NB4 (cell line): Measurements from ENCODE around the gene DMRTA1.

ENCODE experiments used
- DNase-seq: peaks from one replicate; pipeline ENCODE4 v3.0.0; 2010; ENCODE audit warnings: low read depth
- H3K4me3 ChIP-seq: one replicate; pipeline ENCODE4 v1.5.1; 2011; ENCODE audit warnings: mild to moderate bottlenecking, low read depth, low read length, moderate library complexity
- MYC ChIP-seq: IDR thresholded peaks from 2 replicates; pipeline ENCODE4 v1.6.1; 2011; ENCODE audit warnings: low read depth, low read length
- POLR2A ChIP-seq: IDR thresholded peaks from 2 replicates; pipeline ENCODE4 v1.6.1; 2011; ENCODE audit warnings: mild to moderate bottlenecking; ENCODE audit not compliant: insufficient read length; ENCODE audit errors: extremely low read depth
- TF ChIP-seq, protein P1 (sequence below): IDR thresholded peaks from 2 replicates; pipeline ENCODE4 v1.6.1; 2011; ENCODE audit warnings: low read depth, low read length
- TF ChIP-seq, protein P2 (sequence below): IDR thresholded peaks from one replicate; pipeline ENCODE4 v1.5.1; 2012; ENCODE audit warnings: low read depth, low read length

DMRTA1 gene

DNA sequence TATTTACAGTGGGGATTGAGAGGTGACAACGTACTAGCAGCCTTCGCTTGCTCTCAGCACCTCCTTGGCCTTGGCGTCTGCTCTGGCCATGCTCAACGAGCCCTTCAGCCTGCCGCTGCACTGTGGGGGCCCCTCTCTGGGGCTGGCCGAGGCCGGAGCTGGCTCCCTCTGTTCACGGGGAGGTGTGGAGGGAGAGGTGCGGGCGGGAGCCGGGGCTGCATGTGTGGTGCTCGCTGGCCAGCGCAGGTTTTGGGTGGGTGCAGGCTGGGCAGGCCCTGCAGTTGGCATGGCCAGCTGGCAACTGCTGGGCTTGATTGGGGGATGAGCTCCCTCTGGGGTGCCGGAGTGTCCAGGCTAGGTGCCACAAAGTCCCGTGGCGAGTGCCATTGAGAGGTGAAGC lies 5.8 kb upstream of the DMRTA1 start:
- DNase-seq = no peak

DNA sequence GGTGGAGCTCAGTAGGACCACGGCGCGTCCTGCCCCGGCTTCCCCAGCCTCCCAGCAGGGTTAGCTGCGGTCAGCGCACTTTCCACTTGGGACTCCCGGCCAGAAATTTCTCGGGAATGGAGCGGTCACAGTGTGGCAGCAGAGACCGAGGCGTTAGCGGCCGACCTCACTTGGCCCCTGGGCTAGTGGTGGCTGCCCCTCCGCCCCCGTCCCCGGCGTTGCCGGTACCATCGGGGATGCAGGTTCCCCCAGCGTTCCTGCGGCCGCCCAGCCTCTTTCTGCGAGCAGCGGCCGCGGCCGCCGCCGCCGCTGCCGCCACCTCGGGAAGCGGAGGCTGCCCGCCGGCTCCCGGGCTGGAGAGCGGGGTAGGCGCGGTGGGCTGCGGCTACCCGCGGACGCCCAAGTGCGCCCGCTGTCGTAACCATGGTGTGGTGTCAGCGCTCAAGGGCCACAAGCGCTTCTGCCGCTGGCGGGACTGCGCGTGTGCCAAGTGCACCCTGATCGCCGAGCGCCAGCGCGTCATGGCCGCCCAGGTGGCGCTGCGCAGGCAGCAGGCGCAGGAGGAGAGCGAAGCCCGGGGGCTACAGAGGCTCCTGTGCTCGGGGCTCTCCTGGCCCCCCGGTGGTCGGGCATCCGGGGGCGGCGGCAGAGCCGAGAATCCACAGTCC lies 460 bp downstream of the DMRTA1 start:
- H3K4me3 ChIP-seq = no peak overlapping the region
- no peak for DNase-seq

More for the DNA sequence above, 5.8 kb upstream of the DMRTA1 start:
- TF ChIP-seq, protein P1, sequence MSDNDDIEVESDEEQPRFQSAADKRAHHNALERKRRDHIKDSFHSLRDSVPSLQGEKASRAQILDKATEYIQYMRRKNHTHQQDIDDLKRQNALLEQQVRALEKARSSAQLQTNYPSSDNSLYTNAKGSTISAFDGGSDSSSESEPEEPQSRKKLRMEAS = no peak
- TF ChIP-seq POLR2A = no peak
- TF ChIP-seq MYC = no peak
- TF ChIP-seq, protein P2, sequence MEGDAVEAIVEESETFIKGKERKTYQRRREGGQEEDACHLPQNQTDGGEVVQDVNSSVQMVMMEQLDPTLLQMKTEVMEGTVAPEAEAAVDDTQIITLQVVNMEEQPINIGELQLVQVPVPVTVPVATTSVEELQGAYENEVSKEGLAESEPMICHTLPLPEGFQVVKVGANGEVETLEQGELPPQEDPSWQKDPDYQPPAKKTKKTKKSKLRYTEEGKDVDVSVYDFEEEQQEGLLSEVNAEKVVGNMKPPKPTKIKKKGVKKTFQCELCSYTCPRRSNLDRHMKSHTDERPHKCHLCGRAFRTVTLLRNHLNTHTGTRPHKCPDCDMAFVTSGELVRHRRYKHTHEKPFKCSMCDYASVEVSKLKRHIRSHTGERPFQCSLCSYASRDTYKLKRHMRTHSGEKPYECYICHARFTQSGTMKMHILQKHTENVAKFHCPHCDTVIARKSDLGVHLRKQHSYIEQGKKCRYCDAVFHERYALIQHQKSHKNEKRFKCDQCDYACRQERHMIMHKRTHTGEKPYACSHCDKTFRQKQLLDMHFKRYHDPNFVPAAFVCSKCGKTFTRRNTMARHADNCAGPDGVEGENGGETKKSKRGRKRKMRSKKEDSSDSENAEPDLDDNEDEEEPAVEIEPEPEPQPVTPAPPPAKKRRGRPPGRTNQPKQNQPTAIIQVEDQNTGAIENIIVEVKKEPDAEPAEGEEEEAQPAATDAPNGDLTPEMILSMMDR = no peak
- no peak overlapping the region for H3K4me3 ChIP-seq

DNA sequence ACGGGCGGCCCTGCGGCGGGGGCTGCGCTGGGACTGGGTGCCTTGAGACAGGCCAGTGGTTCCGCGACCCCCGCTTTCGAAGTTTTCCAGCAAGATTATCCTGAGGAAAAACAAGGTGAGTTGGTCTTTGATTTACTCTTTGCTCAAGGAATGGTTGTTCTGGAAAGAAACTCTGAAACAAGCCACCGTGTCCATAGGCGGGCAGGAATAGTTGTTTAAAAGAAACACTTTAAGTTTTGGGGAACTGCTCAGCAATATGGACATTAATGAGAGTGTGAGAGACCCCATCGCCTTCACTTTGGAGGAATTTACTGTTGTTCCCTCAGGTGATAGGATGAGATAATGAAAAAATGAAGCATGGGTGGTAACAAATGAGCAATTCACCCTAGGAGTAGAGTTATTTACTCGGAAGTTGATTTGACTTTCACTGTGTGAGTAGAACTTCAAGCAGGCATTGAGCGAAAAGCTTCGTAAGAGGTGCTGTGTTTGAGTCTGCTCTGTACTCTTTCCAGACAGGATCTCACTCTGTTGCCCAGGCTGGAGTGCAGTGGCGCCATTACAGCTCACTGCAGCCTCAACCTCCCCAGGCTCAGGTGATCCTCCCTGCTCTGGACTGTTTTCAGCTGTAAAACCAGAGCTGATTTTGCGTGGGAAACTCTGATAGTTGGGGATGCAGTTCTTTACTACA lies 1.1 kb downstream of the DMRTA1 start:
- no peak overlapping the region for H3K4me3 ChIP-seq
- no peak for DNase-seq
- TF ChIP-seq, protein P1 = no peak
- TF ChIP-seq POLR2A (no peak), MYC (no peak)
- TF ChIP-seq, protein P2 = no peak

More for the DNA sequence above, 460 bp downstream of the DMRTA1 start:
- TF ChIP-seq, protein P1 = no peak
- TF ChIP-seq, protein P2 = no peak
- TF ChIP-seq POLR2A = no peak
- no peak for TF ChIP-seq MYC

DNA sequence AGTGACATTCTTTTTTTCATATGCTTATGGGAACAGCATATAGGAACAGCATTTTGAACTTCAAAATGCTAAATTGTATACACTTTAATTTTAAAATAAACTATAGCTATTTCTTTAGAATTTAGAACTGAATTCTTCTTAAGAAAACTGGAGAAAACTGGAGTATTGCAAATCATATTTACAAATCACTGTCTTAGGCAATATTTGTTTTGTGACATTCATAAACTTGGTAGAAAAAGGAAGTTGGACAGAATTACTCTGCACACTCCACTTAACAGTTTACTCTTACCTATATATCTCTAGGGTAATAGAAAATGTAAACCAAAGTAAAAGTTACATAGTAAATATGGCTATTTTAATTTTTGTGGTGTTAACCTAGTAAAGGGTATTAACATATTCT lies 3.1 kb downstream of the DMRTA1 start:
- TF ChIP-seq MYC (no peak), POLR2A (no peak)
- TF ChIP-seq, protein P1 = no peak
- TF ChIP-seq, protein P2 = no peak
- no peak overlapping the region for H3K4me3 ChIP-seq
- DNase-seq = no peak

DNA sequence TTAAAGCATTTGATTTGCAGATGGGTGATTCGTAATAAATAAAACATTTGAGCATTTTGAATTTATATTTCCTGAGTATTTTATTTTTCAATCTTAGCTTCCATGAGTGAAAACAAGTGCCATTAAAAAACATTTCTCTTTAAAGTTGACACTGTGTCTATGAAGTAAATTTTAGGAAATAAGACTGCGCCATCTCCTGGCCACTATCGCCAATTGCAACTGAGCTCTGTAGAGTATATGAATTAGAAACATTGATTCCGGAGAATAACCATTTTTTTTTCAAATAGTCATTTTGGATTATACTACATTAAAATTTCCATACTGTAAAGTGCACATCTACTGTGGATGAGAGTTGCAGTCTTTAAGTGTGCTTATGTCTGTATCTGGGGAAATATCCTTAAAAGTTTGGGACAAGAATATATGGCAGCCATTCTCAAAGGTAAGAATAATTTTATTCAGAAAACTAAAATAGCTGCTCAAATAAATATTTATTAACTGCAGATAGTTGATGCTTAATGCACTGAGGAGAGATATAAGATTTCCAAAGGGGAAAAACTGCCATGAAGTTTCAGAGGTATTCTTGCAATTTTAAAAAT lies 5.9 kb downstream of the DMRTA1 start:
- TF ChIP-seq, protein P1 = no peak
- TF ChIP-seq MYC (no peak), POLR2A (no peak)
- TF ChIP-seq, protein P2 = no peak
- H3K4me3 ChIP-seq = no peak overlapping the region
- no peak for DNase-seq
